ENCODE results near the gene CPAMD8.
A peak's percentile ranks its signal among the peaks of the same experiment; 100 is the strongest.

Gene CPAMD8

GRCh38 chr19:17026706-17027534, at the start of gene CPAMD8:
TSS of gene CPAMD8 (minus strand) at chr19:17026810. CDS start at chr19:17026642, 168 bp downstream.
- Histone ChIP-seq H3K36me3 (ENCODE audit: control insufficient read depth, insufficient read depth, low read length) (no peaks in the 10 kb centered on the region), H3K27me3 (replicated peaks; ENCODE audit: control insufficient read depth, insufficient read depth, low read length) (no peaks in the 10 kb centered on the region; the same call in none of the 2 replicates), H3K4me3 (replicated peaks; ENCODE audit: low read depth, low read length) (no peak within 1 kb of the TSS)
- no peak for TF ChIP-seq CTCF (IDR thresholded peaks at IDR 0.05; ENCODE audit: insufficient read depth, low read length, poor library complexity, severe bottlenecking)
- DNase-seq (ENCODE audit: extremely low read depth, insufficient read length) = no peak

- DNase-seq (ENCODE audit: extremely low read depth, insufficient read length) = peak; percentile 71
- Histone ChIP-seq H3K4me3 (replicated peaks; ENCODE audit: low read depth, low read length) (peak overlapping the region; percentile 98), H3K27me3 (replicated peaks; ENCODE audit: control insufficient read depth, insufficient read depth, low read length) (no peaks in the 10 kb centered on the region), H3K36me3 (ENCODE audit: control insufficient read depth, insufficient read depth, low read length) (peaks cover 5% of the 10 kb centered on the region)
- peak; percentile 13 for TF ChIP-seq CTCF (IDR thresholded peaks at IDR 0.05; ENCODE audit: insufficient read depth, low read length, poor library complexity, severe bottlenecking)
Measured at GRCh38 chr19:17075864-17076542, 49.4 kb upstream of the CPAMD8 start.

GRCh38 chr19:17075035-17075863, 48.6 kb upstream of the CPAMD8 start, which contains the start of the genes HAUS8 and MYO9B:
TSS of gene HAUS8 (minus strand) at chr19:17075452. CDS start at chr19:17075422, 30 bp downstream.
TSS of gene MYO9B (plus strand) at chr19:17075777. CDS start at chr19:17101718, 25,941 bp downstream.
- no peak for TF ChIP-seq CTCF (IDR thresholded peaks at IDR 0.05; ENCODE audit: insufficient read depth, low read length, poor library complexity, severe bottlenecking)
- peak; percentile 99 for DNase-seq (ENCODE audit: extremely low read depth, insufficient read length)
- no peaks in the 10 kb centered on the region for H3K27me3 ChIP-seq (replicated peaks; ENCODE audit: control insufficient read depth, insufficient read depth, low read length)
- H3K36me3 ChIP-seq (ENCODE audit: control insufficient read depth, insufficient read depth, low read length) = peaks cover 5% of the 10 kb centered on the region
- peak within 1 kb of the TSS; percentile 98 for H3K4me3 ChIP-seq (replicated peaks; ENCODE audit: low read depth, low read length)

GRCh38 chr19:17074634-17075034, 48.0 kb upstream of the CPAMD8 start:
- peak overlapping the region; percentile 90 for H3K4me3 ChIP-seq (replicated peaks; ENCODE audit: low read depth, low read length)
- H3K27me3 ChIP-seq (replicated peaks; ENCODE audit: control insufficient read depth, insufficient read depth, low read length) = no peaks in the 10 kb centered on the region
- no peak for DNase-seq (ENCODE audit: extremely low read depth, insufficient read length)
- H3K36me3 ChIP-seq (ENCODE audit: control insufficient read depth, insufficient read depth, low read length) = peaks cover 7% of the 10 kb centered on the region
- no peak for TF ChIP-seq CTCF (IDR thresholded peaks at IDR 0.05; ENCODE audit: insufficient read depth, low read length, poor library complexity, severe bottlenecking)

- no peaks in the 10 kb centered on the region for H3K27me3 ChIP-seq (replicated peaks; ENCODE audit: control insufficient read depth, insufficient read depth, low read length)
- no peak for TF ChIP-seq CTCF (IDR thresholded peaks at IDR 0.05; ENCODE audit: insufficient read depth, low read length, poor library complexity, severe bottlenecking)
- H3K36me3 ChIP-seq (ENCODE audit: control insufficient read depth, insufficient read depth, low read length) = peaks cover 7% of the 10 kb centered on the region
- peak overlapping the region; percentile 90 for H3K4me3 ChIP-seq (replicated peaks; ENCODE audit: low read depth, low read length)
- DNase-seq (ENCODE audit: extremely low read depth, insufficient read length) = peak; percentile 66
Measured at GRCh38 chr19:17073869-17074633, 47.4 kb upstream of the CPAMD8 start.

All from GM06990 (cell line).